NOMO-1 (cell line): ENCODE results near the gene SSX7.
"Not testable (repeated sequence)": the region's sequence is repeated elsewhere in the genome, so short reads cannot be mapped to it uniquely, and the experiment has no call there.

Experiments
- DNase-seq, 2 experiments: peaks; one replicate each; lab custom pipeline; 2025; ENCODE audit not compliant: unreplicated experiment in 2 of 2; lab: John Stamatoyannopoulos, UW

Gene SSX7, protein sequence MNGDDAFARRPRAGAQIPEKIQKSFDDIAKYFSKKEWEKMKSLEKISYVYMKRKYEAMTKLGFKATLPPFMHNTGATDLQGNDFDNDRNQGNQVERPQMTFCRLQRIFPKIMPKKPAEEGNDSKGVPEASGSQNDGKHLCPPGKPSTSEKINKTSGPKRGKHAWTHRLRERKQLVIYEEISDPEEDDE

DNA sequence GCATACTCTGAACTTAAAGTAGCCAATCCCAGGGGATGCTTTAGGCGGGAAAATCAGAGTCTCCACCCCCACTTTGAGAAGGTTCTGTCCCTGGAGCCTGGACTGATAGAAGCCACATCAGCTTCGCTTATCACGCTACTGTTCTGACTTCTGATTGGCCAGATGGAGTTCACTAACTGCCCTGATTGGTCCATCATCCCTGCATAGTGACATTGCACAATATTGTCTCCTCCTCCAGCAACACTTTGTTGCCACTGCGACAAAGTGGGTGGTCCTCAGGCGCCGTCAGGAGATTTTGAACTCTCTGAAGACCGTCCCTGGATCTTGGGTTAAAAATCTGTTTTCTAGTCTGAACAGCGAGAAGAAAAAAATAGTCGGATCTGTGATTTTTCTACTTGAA, at the start of gene SSX7:
Gene SSX7, minus strand, starts transcription at position 101 of the 400 bp plus-strand sequence. CDS start 1,428 bp downstream, outside the sequence.
- not testable (repeated sequence) for DNase-seq

DNA sequence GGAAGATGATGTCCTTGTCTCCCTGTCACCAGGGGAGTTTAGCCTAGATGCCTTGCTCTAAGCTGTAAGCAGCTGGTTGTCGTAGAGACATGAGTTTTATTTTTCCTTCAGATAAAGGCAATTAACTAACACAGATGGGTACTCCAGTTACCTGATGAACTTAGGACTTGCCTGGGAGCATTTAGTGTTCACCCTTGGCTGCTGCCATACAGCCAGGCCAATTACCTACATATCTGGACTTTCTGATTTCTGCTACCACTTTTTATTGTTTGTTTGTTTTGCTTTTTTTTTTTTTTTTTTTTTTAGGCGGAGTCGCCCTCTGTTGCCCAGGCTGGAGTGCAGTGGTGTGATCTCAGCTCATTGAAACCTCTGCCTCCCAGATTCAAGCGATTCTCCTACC, 37.3 kb upstream of the SSX7 start:
- not testable (repeated sequence) for DNase-seq

DNA sequence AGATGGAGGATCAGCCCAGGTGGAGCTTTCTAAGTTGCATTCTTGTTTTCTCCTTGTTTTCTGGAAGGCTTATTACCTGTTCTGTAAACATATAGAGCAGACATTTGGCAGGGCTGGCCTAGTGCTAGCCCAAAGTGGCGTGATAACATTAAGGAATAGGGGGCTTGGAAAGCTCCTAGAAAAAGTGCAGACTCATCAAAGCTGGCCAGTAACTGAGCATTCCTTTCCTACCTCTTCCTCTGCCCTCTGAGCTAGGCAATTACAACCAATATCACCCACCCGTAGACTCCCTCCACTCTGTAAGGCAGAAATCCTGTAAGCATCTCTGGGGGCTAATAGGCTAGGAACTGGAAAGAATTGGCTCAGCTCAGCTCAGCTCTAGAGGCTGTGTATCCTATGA, 7.5 kb upstream of the SSX7 start:
- DNase-seq = not testable (repeated sequence)

DNA sequence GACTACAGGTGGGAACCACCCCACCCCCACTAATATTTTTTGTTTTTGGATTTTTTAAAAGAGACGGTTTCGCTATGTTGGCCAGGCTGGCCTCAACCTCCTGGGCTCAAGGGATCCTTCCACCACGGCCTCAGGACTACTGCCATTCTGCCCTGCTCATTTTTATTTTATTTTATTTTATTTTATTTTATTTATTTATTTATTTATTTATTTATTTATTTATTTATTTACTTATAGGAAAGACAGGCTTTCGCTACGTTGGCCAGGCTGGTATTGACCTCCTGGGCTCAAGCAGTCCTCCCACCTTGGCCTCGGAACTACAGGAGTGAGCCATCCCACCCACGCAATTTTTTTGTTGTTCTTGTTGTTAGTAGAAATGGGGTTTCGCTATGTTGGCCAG, 775 bp upstream of the SSX7 start:
- not testable (repeated sequence) for DNase-seq

DNA sequence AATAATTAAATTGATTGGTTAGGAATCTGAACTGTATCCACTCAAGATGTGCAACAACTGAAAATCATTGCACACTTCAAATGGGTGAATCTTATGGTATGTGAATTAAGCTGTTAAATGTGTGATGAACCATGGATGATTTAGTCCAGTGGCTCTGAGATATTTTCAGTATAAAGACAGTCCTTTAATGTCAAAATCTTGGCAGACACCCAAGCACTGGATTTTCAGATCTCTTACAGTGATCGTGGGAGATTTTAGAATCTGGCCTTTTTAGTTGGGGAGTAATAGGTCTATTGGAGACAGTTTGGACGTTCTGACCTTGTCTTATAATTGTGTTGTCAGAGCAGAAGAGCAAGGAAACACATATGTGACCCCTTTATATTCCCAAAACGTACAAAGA, 4.0 kb downstream of the SSX7 start:
- DNase-seq = not testable (repeated sequence)

DNA sequence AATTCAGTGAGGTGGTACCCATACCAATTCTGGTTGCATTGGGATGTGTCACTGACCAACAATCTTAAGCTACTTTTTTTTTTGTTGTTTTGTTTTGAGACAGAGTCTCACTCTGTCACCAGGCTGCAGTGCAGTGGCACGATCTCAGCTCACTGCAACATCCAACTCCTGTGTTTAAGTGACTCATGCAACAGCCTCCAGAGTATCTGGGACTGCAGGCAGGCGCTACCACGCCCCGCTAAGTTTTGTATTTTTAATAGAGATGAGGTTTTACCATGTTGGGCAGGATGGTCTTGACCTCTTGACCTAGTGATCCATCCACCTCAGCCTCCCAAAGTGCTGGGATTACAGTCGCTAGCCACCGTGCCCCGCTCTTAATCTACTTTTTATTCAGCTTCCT, 5.7 kb downstream of the SSX7 start:
- DNase-seq = not testable (repeated sequence)

DNA sequence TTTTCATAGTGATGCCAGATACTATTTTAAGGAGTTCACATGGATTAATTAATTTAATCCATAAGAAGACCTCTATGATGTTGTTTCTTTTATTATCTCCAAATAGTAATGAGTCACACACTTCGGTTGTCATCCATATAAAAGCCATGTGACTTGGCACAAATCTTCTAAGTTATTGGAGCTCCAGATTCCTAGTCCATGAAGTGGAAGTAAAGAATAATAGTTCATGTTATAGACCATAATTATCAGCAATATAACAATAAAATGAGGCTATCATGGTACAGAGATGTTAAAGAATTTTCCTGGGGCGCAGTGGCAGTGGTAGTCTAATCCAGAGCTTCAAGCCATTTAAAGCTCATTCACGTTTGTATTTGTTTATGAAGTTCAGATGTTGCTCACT, 26.2 kb downstream of the SSX7 start:
- DNase-seq = not testable (repeated sequence)

DNA sequence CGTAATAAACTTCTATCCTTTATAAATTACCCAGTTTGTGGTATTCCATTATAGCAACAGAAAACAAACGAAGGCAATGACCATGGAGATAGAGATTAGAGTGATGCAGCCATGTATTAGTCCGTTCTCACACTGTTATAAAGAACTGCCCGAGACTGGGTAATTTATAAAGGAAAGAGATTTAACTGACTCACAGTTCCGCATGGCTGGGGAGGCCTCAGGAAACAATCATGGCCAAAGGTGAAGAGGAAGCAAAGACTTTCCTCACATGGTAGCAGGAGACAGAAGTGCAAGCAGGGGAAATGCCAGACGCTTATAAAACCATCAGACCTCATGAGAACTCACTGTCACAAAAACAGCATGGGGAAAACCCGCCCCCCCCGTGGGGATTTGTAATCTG, 34.0 kb downstream of the SSX7 start:
- not testable (repeated sequence) for DNase-seq

DNA sequence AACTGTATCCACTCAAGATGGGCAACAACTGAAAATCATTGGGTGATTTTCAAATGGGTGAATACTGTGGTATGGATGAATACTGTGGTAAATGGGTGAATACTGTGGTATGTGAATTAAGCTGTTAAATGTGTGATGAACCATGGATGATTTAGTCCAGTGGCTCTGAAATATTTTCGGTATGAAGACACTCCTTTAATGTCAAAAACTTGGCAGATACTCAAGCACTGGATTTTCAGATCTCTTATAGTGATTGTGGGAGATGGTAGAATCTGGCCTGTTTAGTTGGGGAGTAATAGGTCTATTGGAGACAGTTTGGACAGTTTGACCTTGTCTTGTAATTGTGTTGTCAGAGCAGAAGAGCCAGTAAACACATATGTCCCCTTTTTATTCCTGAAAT, 45.7 kb downstream of the SSX7 start:
- DNase-seq = no peak

DNA sequence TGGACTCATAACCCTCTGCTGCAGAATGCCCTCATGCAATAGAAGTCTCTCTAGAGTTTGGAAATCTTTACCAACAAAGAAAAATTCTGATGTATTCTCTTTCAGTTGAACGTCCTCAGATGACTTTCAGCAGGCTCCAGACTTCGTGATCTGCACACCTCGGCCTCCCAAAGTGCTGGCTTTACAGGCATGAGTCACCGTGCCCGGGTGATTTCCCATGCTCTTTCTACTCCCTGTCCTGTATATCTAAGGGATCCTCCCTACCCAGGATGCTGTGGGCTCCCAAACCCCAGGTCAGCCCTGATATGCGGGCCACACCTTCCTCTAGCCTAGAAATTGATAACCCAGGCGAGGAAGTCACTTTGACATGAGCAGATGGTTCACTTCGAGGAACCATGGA, 51.5 kb downstream of the SSX7 start:
- not testable (repeated sequence) for DNase-seq

DNA sequence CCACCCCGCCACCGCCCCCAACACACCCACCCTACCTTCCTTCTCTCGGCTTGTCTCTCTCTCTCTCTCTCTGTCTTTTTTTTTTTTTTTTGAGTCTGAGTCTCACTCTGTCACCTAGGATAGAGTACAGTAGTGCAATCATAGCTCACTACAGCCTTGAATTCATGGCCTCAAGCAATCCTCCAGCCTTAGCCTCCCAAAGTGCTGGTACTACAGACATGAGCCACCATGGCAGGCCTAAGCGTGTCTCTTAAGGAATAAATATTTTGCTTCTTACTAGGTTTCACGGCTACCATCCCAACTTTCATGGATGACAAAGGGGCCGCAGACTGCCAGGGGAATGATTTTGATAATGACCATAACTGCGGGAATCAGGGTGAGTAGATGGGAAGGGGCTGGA, 55.8 kb downstream of the SSX7 start:
- DNase-seq = no peak

DNA sequence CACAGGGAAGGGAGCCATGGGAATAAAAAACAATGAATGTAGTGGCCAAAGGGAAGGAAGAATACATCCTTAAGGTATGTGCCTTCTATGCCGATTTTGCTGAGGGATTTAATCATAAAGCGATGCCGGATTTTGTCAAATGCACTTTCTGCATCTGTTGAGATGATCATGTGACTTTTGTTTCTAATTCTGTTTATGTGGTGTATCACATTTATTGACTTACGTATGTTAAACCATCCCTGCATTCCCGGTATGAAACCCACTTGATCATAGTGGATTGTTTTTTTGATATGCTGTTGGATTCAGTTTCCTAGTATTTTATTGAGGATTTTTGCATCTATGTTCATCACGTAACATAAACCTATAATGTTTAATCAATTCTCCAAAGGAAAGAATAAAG, 60.0 kb downstream of the SSX7 start:
- no peak for DNase-seq
